PFSK-1 (cell line): ENCODE measurements around the gene THRSP. TPM values are rescaled to one million over a fixed set of nuclear protein-coding genes. Genes with fewer than 3 reads are reported as not detected.

ENCODE experiments used
- FOXP2 ChIP-seq: optimal IDR thresholded peaks from 2 replicates; pipeline ENCODE3; 2011; ENCODE audit warnings: borderline replicate concordance, control low read depth, inconsistent platforms; ENCODE audit not compliant: insufficient read depth; ENCODE audit errors: extremely low read length, extremely low read depth
- POLR2AphosphoS5 ChIP-seq: IDR thresholded peaks from 2 replicates; pipeline ENCODE4 v1.6.1; 2012; ENCODE audit warnings: low read depth, mild to moderate bottlenecking, control low read depth, low read length, moderate library complexity
- SIN3A ChIP-seq: IDR thresholded peaks from 2 replicates; pipeline ENCODE4 v1.6.1; 2012; ENCODE audit warnings: mild to moderate bottlenecking, low read length, moderate library complexity, borderline replicate concordance; ENCODE audit not compliant: insufficient read depth
- TAF1 ChIP-seq: IDR thresholded peaks from 2 replicates; pipeline ENCODE4 v1.6.1; 2012; ENCODE audit warnings: low read length, control low read depth, borderline replicate concordance; ENCODE audit not compliant: insufficient read depth
- polyA plus RNA-seq: library from polyadenylated mRNA; unstranded; fragments of >200 nt; gene quantifications from one replicate; pipeline ENCODE4 v1.2.1, GENCODE V29; 2012; ENCODE audit warnings: low read depth, missing spikeins; ENCODE audit not compliant: insufficient read length
- TF ChIP-seq, protein P1 (sequence below), 2 experiments: IDR thresholded peaks; 2 replicates each; pipeline versions ENCODE4 v1.6.1 to v1.8.0; 2011 to 2012; ENCODE audit warnings: low read depth in 2 of 2, low read length in 2 of 2, control low read depth in 1 of 2, inconsistent platforms in 1 of 2, mild to moderate bottlenecking in 1 of 2, moderate library complexity in 1 of 2; ENCODE audit not compliant: insufficient read depth in 1 of 2

THRSP gene, protein sequence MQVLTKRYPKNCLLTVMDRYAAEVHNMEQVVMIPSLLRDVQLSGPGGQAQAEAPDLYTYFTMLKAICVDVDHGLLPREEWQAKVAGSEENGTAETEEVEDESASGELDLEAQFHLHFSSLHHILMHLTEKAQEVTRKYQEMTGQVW
- polyA plus RNA-seq, result not detected

- no peak for TF ChIP-seq FOXP2
- TF ChIP-seq SIN3A, result no peak
- no peak for TF ChIP-seq TAF1
- TF ChIP-seq, protein P1, sequence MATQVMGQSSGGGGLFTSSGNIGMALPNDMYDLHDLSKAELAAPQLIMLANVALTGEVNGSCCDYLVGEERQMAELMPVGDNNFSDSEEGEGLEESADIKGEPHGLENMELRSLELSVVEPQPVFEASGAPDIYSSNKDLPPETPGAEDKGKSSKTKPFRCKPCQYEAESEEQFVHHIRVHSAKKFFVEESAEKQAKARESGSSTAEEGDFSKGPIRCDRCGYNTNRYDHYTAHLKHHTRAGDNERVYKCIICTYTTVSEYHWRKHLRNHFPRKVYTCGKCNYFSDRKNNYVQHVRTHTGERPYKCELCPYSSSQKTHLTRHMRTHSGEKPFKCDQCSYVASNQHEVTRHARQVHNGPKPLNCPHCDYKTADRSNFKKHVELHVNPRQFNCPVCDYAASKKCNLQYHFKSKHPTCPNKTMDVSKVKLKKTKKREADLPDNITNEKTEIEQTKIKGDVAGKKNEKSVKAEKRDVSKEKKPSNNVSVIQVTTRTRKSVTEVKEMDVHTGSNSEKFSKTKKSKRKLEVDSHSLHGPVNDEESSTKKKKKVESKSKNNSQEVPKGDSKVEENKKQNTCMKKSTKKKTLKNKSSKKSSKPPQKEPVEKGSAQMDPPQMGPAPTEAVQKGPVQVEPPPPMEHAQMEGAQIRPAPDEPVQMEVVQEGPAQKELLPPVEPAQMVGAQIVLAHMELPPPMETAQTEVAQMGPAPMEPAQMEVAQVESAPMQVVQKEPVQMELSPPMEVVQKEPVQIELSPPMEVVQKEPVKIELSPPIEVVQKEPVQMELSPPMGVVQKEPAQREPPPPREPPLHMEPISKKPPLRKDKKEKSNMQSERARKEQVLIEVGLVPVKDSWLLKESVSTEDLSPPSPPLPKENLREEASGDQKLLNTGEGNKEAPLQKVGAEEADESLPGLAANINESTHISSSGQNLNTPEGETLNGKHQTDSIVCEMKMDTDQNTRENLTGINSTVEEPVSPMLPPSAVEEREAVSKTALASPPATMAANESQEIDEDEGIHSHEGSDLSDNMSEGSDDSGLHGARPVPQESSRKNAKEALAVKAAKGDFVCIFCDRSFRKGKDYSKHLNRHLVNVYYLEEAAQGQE (IDR thresholded peaks at IDR 0.05; ENCODE audit: insufficient read depth in 1 of 2, low read depth in 2 of 2, low read length in 2 of 2), result no peak
- TF ChIP-seq POLR2AphosphoS5, result no peak
Observed at GRCh38 chr11:78063440-78064181, at the start of gene THRSP. Gene THRSP (plus strand): TSS chr11:78063861. CDS start chr11:78063882, 21 bp downstream.

DNA sequence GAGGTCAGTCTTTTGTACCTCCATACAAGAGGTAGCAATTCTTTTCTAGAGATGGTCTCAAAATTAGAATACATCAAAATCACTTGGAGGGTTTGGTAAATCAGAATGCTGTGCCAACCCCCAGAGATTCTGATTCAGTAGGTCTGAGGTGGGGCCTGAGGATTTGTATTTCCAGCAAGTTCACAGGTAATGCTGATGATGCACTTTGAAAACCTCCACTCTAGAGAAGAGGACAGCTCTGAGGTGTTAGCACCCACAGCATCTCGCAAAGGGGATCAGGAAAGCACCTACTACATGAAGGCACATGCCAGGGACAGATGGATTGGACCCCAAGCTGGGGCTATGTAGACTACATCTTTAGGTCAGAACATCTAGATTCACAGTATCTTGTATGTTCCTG, 47.8 kb upstream of the THRSP start:
- TF ChIP-seq, protein P1 (IDR thresholded peaks at IDR 0.05; ENCODE audit: insufficient read depth in 1 of 2, low read depth in 2 of 2, low read length in 2 of 2), result no peak
- TF ChIP-seq POLR2AphosphoS5 (no peak), FOXP2 (no peak), SIN3A (no peak), TAF1 (no peak)

DNA sequence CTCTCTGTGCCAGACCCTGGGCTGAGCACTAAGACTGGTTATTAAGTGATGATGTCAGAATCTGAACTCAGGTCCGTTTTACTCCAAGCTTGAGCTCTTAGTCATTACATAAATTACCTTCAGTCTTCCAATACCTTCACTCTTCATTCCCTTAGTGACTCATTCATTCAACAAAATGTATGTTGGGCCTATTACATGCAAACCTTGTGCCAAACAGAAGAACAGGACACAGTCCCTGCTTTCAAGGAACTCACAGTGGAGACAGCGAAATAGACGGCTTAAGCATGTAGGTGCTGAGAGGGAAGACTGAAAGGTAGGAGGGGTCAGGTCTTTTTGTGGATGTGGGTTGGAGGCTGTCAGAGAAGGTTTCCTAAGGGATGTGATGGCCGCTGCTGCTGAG, 43.9 kb upstream of the THRSP start:
- TF ChIP-seq SIN3A (no peak), POLR2AphosphoS5 (no peak), FOXP2 (no peak), TAF1 (no peak)
- TF ChIP-seq, protein P1 (IDR thresholded peaks at IDR 0.05; ENCODE audit: insufficient read depth in 1 of 2, low read depth in 2 of 2, low read length in 2 of 2), result no peak

- TF ChIP-seq POLR2AphosphoS5 (no peak), FOXP2 (no peak), SIN3A (no peak), TAF1 (no peak)
- TF ChIP-seq, protein P1 (IDR thresholded peaks at IDR 0.05; ENCODE audit: insufficient read depth in 1 of 2, low read depth in 2 of 2, low read length in 2 of 2), result no peak
Observed at GRCh38 chr11:78020246-78020645, 43.4 kb upstream of the THRSP start.
